Measurements from ENCODE around the gene ANKS1A.

Gene ANKS1A

DNA sequence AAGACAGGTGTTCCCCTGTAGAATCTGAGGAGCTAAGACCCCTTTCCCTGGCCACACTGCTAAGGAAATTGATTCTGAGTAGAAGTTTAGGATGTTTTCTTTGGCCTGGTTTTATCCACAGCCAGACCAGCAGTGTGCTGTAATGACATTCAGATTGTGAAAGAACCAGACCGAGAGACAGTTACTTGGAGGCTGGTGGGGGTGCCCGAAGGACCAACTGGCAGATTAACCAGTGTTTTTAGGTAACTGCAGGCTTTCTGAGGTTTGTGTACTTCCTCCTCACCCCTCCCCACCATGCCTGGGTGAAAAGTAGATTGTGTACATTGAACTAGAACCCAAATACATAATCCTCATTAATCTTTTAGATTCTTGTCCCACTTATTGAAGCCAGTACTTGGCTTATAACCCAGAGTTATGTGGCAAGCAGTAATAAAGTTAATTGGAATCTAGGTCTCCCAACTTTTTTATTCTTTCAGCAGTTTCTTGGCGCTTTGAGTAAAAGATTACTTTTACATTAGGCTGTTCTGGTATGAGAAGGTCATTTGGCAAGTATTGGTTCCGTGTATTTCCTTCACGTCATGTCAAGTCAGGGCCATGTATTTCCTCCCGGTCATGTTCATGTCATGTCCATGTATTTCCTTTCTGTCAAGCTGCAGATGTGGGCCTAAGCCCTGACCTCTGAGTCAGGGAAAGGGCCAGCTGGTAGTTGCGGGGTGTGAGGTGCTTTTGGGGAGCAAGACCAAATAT lies 158.4 kb downstream of the ANKS1A start:
- Histone ChIP-seq H3K27me3 (ENCODE audit: insufficient read depth, insufficient read length) (no peaks in the 10 kb centered on the region), H3K9ac (ENCODE audit: insufficient read length, low read depth) (no peak overlapping the region), H3K4me1 (ENCODE audit: insufficient read depth, insufficient read length) (peaks cover 13% of the 10 kb centered on the region), H3K4me3 (ENCODE audit: insufficient read length, low read depth) (no peak overlapping the region), H3K9me3 (ENCODE audit: insufficient read depth, low read length) (no peaks in the 10 kb centered on the region), H3K36me3 (ENCODE audit: insufficient read depth, insufficient read length, low read length) (no peaks in the 10 kb centered on the region)
- TF ChIP-seq YY1 (IDR thresholded peaks at IDR 0.05; ENCODE audit: insufficient read depth, insufficient read length) = no peak
- no peak for TF ChIP-seq SUZ12 (IDR thresholded peaks at IDR 0.05; ENCODE audit: extremely low read depth, insufficient read depth, insufficient read length)
- DNase-seq (ENCODE audit: low read depth, low spot score) = no peak

DNA sequence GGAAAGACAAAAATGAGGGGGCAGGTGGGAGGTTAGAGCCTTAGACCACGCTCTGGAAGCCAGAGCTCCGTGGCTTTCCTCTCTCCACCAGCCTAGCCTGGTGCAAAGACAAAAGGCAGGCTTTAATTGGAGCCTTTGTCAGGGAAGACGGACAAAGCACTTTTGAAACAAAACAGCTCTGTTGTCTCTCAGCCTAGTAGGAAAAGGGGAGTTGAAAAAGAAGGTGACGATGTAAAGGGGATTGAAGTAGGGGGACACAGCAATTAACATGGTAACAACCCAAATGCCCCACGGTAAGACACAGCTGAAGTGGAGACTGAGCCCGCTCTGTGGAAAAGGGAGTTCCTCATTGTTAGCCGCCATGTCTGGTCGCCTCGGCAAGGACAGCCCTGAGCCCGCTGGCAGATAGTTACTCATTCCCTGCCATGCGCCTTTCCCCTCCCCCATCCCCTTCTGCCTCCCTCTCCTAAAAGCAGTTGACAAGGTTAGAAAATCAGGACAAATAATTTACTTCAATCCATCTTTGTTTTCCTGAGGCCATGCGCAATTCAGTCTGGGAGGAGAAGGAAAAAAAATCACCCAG lies 159.1 kb downstream of the ANKS1A start:
- no peak for DNase-seq (ENCODE audit: low read depth, low spot score)
- no peaks in the 10 kb centered on the region for H3K27me3 ChIP-seq (ENCODE audit: insufficient read depth, insufficient read length)
- peaks cover 12% of the 10 kb centered on the region for H3K4me1 ChIP-seq (ENCODE audit: insufficient read depth, insufficient read length)
- H3K36me3 ChIP-seq (ENCODE audit: insufficient read depth, insufficient read length, low read length) = no peaks in the 10 kb centered on the region
- TF ChIP-seq YY1 (IDR thresholded peaks at IDR 0.05; ENCODE audit: insufficient read depth, insufficient read length) (peak; percentile 25), ZNF274 (IDR thresholded peaks at IDR 0.05; ENCODE audit: low read depth, low read length) (no peak)
- H3K9ac ChIP-seq (ENCODE audit: insufficient read length, low read depth) = no peak overlapping the region
- H3K9me3 ChIP-seq (ENCODE audit: insufficient read depth, low read length) = no peaks in the 10 kb centered on the region
- H3K4me3 ChIP-seq (ENCODE audit: insufficient read length, low read depth) = no peak overlapping the region

DNA sequence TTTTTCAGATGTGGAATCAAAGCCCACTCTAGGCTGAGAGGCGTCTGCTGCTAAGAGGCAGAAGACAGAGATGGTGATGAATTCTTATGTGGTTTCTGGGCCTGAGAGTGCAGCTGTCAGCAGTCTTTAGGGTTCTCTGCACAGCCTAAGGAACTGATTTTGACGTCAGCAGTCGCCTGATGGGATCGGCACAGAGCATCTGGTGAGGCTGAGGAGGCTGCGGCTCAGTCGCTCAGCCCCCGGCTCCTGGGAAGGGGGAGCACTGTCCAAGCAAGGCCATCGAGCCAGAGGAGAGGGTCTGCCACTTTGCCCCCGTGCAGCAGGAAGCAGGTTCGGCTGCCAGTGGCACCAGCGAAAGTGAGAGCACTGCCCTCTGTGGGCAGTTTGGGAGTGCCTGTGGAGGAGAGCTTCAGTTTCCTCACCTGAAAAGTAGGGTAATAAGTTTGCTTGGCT lies 159.6 kb downstream of the ANKS1A start:
- DNase-seq (ENCODE audit: low read depth, low spot score) = no peak
- H3K9ac ChIP-seq (ENCODE audit: insufficient read length, low read depth) = peak overlapping the region; percentile 44
- TF ChIP-seq SUZ12 (IDR thresholded peaks at IDR 0.05; ENCODE audit: extremely low read depth, insufficient read depth, insufficient read length) (no peak), ZNF274 (IDR thresholded peaks at IDR 0.05; ENCODE audit: low read depth, low read length) (no peak), YY1 (IDR thresholded peaks at IDR 0.05; ENCODE audit: insufficient read depth, insufficient read length) (no peak)
- H3K9me3 ChIP-seq (ENCODE audit: insufficient read depth, low read length) = no peaks in the 10 kb centered on the region
- H3K27me3 ChIP-seq (ENCODE audit: insufficient read depth, insufficient read length) = no peaks in the 10 kb centered on the region
- peaks cover 15% of the 10 kb centered on the region for H3K4me1 ChIP-seq (ENCODE audit: insufficient read depth, insufficient read length)
- H3K36me3 ChIP-seq (ENCODE audit: insufficient read depth, insufficient read length, low read length) = peaks cover under 1% of the 10 kb centered on the region
- H3K4me3 ChIP-seq (ENCODE audit: insufficient read length, low read depth) = no peak overlapping the region

DNA sequence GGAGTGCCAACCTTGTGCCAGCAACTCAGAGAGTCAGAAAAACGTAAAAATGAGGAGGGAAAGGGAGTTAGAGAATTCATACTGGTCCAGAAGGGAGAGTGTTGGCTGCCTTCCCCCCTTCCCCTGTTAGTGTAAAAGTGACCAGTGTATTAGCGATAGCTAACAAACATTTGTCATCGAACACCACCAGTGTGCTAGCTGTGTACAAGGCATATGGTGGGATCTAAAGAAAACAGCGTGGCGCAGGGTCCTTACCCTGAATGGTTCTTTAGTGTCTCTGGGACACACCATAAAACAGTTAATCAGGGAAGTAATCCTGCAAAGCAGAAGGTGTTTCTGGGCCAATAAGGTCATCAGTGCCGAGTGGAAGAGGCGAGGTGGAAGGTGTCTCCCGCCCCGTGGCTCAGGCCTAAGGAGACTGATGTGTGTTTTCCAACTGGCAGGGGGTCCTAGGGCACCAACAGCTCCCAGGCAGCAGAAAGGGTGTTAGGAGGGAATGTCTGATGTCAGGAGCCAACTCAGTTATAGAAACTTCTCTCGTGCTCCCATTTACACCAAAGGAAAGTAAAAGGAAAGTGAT lies 160.2 kb downstream of the ANKS1A start:
- H3K9me3 ChIP-seq (ENCODE audit: insufficient read depth, low read length) = no peaks in the 10 kb centered on the region
- no peaks in the 10 kb centered on the region for H3K27me3 ChIP-seq (ENCODE audit: insufficient read depth, insufficient read length)
- TF ChIP-seq ZNF274 (IDR thresholded peaks at IDR 0.05; ENCODE audit: low read depth, low read length) (no peak), SUZ12 (IDR thresholded peaks at IDR 0.05; ENCODE audit: extremely low read depth, insufficient read depth, insufficient read length) (no peak), YY1 (IDR thresholded peaks at IDR 0.05; ENCODE audit: insufficient read depth, insufficient read length) (no peak)
- DNase-seq (ENCODE audit: low read depth, low spot score) = no peak
- no peak overlapping the region for H3K9ac ChIP-seq (ENCODE audit: insufficient read length, low read depth)
- H3K4me1 ChIP-seq (ENCODE audit: insufficient read depth, insufficient read length) = peaks cover 10% of the 10 kb centered on the region
- no peak overlapping the region for H3K4me3 ChIP-seq (ENCODE audit: insufficient read length, low read depth)
- H3K36me3 ChIP-seq (ENCODE audit: insufficient read depth, insufficient read length, low read length) = peaks cover 3% of the 10 kb centered on the region

DNA sequence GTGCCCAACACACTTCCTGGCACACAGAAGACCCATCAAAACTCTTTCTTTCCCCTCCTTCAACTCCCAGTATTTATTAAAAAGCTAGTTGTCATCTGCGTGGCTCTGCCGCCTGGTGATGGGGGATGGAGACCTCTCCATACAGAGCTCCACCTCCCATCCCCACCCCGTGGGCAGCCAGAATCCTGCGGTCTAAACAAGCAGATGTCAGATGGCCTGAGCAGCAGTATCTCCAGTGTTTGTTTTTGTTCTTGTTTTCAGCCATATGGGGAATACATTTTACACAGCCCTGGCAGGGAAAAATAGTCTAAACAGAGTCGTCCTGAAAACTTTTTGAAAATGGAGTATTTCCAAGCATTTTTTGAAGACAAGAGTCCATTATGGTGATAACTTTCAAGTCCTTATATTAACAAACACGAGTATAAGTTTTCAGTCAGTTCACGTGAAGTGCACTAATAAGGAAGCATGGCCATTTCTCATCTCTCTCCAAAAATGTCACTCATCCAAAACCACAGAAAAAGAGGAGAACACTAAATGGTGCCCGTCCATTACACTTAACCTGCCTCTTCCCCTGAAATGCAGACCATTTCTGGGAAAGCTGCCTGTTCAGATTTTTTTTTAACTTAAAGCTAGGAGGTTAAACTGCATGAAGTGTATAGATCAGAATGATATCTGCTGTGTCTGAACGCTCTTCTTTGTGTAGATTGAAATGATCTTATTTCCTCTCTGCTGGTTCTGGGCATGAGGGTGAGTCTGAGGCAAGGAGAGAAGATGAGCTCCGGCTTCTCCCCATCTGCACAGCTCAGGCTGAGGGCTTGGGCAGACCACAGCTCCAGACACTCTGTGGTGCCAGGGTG lies 161.1 kb downstream of the ANKS1A start:
- TF ChIP-seq ZNF274 (IDR thresholded peaks at IDR 0.05; ENCODE audit: low read depth, low read length) = no peak
- TF ChIP-seq YY1 (IDR thresholded peaks at IDR 0.05; ENCODE audit: insufficient read depth, insufficient read length) = no peak
- H3K4me1 ChIP-seq (ENCODE audit: insufficient read depth, insufficient read length) = peaks cover 9% of the 10 kb centered on the region
- peaks cover 3% of the 10 kb centered on the region for H3K36me3 ChIP-seq (ENCODE audit: insufficient read depth, insufficient read length, low read length)
- no peaks in the 10 kb centered on the region for H3K9me3 ChIP-seq (ENCODE audit: insufficient read depth, low read length)
- no peak overlapping the region for H3K9ac ChIP-seq (ENCODE audit: insufficient read length, low read depth)
- H3K4me3 ChIP-seq (ENCODE audit: insufficient read length, low read depth) = no peak overlapping the region
- H3K27me3 ChIP-seq (ENCODE audit: insufficient read depth, insufficient read length) = no peaks in the 10 kb centered on the region
- no peak for DNase-seq (ENCODE audit: low read depth, low spot score)

DNA sequence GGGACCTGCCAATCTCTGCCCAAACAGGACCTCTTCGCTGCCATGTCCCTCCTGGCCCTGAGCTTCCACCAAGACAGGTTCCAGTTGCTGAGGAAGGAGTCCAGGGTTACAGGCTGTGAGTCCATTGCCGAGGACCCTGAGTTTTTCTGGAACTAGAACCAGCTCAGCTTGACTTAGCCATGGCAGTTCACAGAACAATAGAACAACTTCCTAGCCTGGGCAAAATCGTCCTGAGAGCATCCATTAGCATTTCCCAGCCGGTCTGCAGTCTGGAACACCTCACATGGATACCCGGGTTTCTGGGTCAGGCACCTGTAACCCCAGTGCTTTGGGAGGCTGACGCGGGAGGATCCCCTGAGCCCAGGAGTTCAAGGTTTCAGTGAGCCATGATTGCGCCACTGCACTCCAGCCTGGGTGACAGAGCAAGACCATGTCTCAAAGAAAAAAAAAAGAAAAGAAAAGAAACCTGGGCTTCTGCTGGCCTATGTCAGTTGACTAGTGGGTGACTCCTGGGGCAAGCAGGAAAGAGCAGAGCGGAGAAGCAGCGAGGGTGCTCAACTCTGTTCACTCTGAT lies 161.8 kb downstream of the ANKS1A start:
- DNase-seq (ENCODE audit: low read depth, low spot score) = no peak
- H3K4me1 ChIP-seq (ENCODE audit: insufficient read depth, insufficient read length) = peaks cover 9% of the 10 kb centered on the region
- no peak for TF ChIP-seq YY1 (IDR thresholded peaks at IDR 0.05; ENCODE audit: insufficient read depth, insufficient read length)
- TF ChIP-seq ZNF274 (IDR thresholded peaks at IDR 0.05; ENCODE audit: low read depth, low read length) = no peak
- no peak for TF ChIP-seq SUZ12 (IDR thresholded peaks at IDR 0.05; ENCODE audit: extremely low read depth, insufficient read depth, insufficient read length)
- H3K9me3 ChIP-seq (ENCODE audit: insufficient read depth, low read length) = no peaks in the 10 kb centered on the region
- H3K9ac ChIP-seq (ENCODE audit: insufficient read length, low read depth) = no peak overlapping the region
- H3K27me3 ChIP-seq (ENCODE audit: insufficient read depth, insufficient read length) = no peaks in the 10 kb centered on the region
- no peak overlapping the region for H3K4me3 ChIP-seq (ENCODE audit: insufficient read length, low read depth)
- peaks cover 3% of the 10 kb centered on the region for H3K36me3 ChIP-seq (ENCODE audit: insufficient read depth, insufficient read length, low read length)
